UCSD-AML1 (cell line): ENCODE data around the gene PLA2G7.

ENCODE experiments used
- DNase-seq: peaks from one replicate; lab custom pipeline; 2025; ENCODE audit not compliant: unreplicated experiment; lab: John Stamatoyannopoulos, UW

PLA2G7 gene

DNA sequence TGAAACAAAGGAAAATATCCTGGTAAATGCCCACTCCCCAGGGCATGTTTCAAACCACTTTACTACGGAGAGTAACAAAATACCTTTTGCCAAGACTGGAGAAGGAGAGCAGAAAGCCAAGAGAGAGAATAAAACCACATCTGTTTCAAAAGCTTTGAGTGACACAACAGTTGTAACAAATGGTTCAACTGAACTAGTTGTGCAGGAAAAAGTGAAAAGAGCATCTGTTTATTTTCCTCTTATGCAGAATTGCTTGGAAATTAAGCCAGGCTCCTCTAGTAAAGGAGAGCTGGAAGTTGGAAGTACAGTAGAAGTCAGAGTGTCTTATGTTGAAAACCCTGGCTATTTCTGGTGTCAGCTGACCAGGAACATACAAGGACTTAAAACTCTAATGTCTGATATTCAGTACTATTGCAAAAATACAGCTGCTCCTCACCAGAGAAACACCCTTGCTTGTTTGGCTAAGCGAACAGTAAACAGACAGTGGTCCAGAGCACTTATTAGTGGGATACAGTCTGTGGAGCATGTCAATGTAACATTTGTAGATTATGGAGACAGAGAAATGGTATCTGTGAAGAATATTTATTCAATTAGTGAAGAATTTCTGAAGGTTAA, 44.9 kb downstream of the PLA2G7 start:
- no peak for DNase-seq

DNA sequence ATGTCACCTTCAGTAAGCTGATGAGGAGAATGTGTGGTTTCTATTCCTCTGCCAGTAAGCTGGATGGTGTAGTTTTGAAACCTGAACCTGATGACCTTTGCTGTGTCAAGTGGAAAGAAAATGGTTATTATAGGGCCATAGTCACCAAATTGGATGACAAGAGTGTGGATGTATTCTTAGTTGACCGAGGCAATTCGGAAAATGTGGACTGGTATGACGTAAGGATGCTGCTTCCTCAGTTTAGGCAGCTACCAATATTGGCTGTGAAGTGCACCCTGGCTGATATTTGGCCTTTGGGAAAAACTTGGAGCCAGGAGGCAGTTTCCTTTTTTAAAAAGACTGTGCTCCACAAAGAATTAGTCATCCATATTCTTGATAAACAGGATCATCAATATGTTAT, 45.5 kb downstream of the PLA2G7 start:
- no peak for DNase-seq

DNA sequence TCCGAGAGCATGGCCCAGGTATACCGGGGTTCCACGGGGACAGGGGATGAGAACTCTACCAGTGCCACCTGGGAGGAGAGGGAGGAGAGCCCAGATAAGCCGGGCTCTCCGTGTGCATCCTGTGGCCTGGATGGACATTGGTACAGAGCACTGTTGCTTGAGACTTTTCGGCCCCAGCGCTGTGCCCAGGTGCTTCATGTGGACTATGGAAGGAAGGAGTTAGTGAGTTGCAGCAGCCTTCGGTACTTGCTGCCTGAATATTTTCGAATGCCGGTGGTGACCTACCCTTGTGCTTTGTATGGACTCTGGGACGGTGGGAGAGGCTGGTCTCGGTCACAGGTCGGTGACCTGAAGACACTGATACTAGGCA, 46.2 kb downstream of the PLA2G7 start:
- no peak for DNase-seq

DNA sequence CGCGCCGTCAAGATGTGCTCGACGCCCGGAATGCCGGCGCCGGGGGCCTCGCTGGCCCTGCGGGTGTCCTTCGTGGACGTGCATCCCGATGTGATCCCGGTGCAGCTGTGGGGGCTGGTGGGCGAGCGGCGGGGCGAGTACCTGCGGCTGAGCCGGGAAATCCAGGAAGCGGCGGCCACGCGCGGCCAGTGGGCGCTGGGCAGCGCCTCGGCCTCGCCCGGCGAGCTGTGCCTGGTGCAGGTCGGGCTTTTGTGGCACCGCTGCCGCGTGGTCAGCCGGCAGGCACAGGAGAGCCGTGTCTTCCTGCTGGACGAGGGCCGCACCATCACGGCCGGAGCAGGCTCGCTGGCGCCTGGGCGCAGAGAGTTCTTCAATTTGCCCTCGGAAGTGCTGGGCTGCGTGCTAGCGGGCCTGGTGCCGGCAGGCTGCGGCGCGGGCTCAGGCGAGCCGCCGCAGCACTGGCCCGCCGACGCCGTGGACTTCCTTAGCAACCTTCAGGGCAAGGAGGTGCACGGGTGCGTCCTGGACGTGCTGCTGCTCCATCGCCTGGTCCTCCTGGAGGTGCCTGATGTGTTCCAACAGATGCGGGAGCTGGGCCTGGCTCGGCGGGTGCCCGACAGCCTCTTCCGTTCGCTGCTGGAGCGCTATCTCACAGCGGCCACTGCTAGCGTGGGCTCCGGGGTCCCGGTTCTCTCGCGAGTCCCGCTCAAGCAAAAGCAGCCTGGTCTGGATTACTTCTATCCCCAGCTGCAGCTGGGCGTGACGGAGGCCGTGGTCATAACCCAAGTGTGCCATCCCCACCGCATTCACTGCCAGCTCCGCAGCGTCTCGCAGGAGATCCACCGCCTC, 46.8 kb downstream of the PLA2G7 start:
- DNase-seq, result no peak

DNA sequence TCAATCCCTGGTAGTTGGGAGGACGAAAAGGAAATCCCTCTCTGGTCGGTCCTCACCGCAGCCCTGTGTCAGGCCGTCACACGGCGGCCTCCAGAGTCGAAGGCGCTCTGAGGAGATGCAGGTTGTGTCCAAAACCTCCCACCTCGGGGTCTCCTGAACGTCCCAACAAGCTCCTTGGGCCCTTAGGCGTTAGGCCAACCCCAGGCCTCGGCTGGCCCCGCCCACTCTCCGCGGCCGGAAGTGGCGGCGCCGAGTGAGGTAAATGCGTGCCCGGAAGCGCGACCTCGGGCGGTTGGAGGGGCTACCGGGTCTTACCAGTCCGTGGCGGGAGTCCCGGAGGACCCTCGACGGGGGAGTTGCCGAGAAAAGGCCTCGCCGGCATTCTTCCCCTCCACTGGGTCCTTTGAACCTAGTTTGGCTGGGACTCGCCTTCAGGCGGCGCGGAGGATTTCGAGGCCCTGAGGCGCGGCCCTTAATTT, 47.5 kb downstream of the PLA2G7 start, which contains the start of gene TDRD6:
TDRD6 (plus strand) TSS at position 267 of the 479 bp plus-strand sequence. CDS start 244 bp downstream, outside the sequence.
- no peak for DNase-seq

DNA sequence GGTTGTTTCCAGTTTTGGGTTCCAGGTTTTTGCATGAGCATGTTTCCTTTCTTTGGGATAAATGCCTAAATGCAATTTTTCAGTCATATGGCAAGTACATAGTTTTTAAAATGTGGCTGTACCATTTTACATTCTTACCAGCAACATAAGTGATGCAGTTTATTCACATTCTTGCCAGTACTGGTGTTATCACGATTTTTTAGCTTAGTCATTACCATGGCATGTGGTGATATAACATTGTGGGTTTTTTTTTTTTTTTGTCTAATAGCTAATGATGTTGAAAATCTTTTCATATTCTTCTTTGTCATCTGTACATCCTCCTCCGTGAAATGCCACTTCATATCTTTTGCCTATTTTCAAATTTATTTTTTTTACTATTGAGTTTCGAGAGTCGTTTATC, 50.4 kb downstream of the PLA2G7 start:
- no peak for DNase-seq

DNA sequence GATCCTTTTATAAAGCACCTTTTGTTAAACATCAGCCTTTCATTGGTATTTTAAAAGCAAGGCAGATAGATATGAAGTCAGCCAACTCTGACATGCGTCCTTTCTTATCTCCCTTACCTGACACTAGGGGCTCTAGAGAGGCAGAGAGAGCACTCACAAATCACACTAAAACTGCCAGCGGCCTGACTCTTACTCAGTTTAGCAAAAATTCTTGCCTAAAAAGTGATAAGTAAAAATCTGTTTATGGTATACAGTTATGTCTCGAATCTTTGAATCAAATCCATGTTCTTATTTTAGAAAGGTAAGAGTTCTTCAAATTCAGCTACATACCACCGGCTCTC, 57.9 kb downstream of the PLA2G7 start:
- DNase-seq, result no peak

DNA sequence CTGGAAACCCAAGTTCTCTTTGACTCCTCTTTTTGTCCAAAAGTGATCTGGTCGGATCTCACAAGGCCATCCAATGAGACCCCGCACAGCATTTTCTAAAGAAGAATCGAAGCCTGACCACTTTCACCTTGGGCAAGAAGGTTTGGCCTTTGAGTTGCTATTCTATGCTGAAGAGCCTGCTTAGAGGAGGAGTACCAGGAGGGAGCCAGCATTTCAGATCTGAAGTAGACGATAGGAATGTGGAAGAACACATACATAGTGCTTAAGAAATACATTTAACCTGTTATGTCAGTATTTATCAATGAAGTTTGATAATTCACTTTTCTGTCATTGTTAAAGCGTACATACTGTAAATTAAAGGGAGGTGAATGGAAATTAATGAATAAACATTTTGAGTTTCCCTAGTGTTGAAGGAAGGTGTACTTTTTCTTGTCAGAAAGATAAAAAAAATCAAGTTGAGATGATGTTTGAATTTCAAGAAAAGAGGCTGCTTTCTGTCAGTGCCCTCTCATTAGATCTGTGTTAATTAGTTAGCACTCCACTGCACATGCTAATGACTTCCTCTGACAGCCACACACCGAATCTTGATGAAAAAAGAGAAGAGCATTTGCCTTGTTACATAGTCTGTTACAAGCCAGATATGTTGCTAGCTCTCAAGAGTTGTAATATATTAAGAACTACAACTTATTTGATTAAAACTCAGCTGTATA, 58.4 kb downstream of the PLA2G7 start:
- DNase-seq, result no peak

DNA sequence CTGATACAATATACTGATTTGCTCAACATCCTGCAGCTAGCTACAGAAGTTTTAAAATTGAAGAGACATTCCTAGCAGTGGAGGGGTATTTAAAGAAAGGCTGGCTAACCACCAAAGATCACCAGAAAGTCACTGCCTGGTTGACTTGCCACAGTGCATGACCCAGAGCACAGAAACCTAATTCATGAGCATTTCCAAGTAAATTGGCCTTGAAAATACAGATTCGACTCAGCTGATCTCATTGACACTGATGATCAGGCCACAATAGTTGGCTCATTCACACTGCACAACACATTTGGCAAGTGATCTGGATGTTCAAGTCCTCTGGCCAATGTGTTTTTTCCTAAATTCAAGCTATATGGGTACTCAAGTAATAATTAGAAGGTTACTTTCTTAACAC, 60.8 kb downstream of the PLA2G7 start:
- DNase-seq, result no peak

DNA sequence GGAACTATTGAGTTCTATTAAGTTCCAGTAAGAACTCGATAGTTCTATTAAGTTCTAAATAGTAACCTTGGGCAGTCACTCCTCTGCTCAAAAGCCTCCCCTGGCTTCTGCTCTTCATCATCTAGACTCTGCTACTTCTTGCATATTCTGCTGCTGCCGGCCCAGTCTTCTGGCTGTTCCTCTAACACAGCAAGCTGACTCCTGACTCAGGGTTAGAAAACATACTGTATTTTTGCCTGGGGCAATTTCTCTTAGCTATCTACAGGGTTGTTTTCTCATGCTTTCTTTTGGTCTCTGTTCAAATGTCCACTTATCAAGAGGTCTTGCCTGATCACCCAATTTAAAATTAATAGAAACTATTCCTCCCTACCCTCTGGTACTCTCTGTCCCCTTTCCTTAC, 67.8 kb downstream of the PLA2G7 start:
- no peak for DNase-seq

DNA sequence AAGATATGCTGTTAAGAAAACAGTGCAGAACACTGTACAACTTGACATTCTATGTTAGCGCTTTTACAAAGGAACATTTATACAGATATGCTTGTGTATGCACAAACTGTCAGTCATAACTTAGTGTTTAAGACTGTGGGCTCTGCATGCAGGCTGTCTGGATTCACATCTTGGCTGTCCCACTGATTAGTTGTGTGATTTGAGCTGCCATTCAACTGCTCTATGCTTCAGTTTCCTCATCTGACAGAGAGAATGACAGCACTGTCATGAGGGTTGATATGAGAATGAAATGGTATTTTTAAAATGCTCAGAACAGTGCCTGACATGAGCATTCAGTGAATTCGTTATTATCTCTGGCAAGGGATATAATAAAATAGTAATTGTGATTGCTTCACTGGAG, 73.7 kb downstream of the PLA2G7 start:
- DNase-seq, result no peak

DNA sequence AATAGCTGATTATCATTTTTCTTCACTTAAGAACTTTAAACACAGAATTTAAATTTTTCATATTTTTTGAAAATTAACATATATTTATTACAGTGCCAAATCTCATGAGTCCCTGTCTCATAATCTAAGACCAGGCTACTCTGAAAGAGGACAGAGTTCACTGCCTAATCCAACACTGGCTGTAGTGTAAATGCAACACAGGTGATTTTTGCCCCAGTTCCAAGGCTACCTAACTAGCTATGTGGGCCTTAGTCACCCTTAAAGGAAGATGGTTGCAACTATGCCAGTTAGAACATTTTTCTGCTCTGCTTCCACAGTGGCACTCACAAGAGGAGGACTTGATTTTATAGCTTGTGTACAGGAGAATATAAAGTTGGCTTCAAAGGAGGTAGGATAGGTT, 77.5 kb downstream of the PLA2G7 start:
- no peak for DNase-seq

DNA sequence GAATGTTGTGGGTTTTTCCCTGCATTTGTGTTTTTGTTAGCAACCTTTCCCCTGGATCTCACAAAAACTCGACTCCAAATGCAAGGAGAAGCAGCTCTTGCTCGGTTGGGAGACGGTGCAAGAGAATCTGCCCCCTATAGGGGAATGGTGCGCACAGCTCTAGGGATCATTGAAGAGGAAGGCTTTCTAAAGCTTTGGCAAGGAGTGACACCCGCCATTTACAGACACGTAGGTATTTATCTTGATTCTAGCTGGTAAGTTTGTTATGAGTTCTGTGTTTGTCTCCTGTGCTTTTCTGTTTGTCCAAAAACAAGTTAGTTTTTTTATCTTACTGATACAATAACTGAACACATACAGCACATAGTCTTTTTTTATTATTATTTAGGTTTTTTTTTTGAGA, 79.4 kb downstream of the PLA2G7 start:
- no peak for DNase-seq
